Colon (tissue), 2 donors: Measurements from ENCODE around the gene SPTLC3.

Experiments used
- FAIRE-seq: peaks from 2 replicates; lab custom pipeline; 2012; peaks lifted over from hg19 to GRCh38; lab: Jason Lieb, UNC
- donor health status: control.
- donor health status: control.

The SPTLC3 gene

GRCh38 chr20:12984863-12985262 lies 23.9 kb upstream of the SPTLC3 start:
- no peak for FAIRE-seq

GRCh38 chr20:12987261-12987660 lies 21.5 kb upstream of the SPTLC3 start:
- FAIRE-seq = no peak

DNA sequence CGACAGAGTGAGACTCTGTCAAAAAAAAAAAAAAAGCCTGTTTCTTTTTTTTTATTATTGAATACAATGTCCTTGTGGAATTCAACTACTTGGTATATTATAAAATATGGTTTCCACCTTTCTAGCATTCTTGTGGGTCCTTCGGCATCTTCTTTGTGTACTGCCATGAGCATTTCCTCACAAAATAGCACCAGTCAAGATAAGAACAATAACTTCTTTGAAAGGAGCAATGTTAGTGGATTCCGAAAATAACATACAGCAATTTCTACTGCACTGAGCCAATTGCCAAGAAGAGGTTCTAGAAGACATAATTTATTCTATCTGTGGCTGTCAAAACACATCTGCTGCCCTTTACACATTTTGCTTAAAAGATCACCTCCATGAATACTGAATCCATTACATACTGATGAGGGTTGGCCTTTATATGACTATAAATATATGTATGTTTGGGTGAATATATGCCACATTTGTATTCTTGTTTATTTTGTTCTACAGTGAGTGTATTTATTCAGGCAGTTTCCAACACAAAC lies 19.1 kb upstream of the SPTLC3 start:
- FAIRE-seq = no peak

DNA sequence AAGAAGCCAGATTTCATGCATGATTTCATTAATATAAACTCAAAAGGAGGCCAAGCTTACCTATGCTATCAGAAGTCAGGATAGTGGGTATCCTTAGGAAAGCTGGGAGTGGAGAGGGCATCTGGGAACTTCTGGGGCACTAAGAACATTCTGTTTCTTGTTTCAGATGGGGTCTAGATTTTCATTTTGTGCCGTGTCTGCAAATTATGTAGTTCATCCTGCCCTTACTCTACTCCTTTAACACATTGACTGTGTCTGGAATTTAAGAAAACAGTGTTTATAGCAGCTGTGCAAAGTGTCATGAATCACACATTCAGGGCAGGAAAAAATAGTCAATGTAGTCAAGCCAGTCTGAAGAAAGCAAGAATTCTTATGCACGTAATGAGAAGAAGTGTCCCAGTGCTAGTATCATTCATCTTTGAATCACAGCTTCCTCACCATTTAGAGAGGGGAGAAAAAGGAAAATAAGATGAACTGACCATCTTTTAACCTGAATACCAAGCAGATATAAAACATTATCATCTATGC lies 11.6 kb upstream of the SPTLC3 start:
- no peak for FAIRE-seq

GRCh38 chr20:12998046-12998445 lies 10.7 kb upstream of the SPTLC3 start:
- FAIRE-seq = no peak

GRCh38 chr20:12999201-12999600 lies 9.6 kb upstream of the SPTLC3 start:
- FAIRE-seq = no peak

GRCh38 chr20:13002251-13002650 lies 6.5 kb upstream of the SPTLC3 start:
- no peak for FAIRE-seq

DNA sequence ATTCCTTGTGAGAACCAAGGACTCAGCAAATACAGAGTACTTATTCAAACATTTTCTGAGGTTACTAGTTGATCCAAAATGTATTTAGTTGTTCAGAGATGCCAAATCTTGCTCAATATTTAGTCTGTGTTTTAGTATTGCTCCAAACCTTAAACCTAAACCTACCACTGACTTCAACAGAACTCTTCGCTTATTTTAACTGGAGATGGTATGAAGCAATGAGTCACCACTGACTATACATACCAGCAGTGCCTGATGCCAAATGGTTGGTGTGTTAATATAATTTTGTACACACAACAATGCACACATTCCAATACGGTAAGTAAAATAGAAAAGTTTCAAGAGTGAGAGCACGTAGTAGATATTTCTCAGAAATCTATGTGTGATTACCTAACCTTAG lies 1.9 kb upstream of the SPTLC3 start:
- FAIRE-seq = no peak

DNA sequence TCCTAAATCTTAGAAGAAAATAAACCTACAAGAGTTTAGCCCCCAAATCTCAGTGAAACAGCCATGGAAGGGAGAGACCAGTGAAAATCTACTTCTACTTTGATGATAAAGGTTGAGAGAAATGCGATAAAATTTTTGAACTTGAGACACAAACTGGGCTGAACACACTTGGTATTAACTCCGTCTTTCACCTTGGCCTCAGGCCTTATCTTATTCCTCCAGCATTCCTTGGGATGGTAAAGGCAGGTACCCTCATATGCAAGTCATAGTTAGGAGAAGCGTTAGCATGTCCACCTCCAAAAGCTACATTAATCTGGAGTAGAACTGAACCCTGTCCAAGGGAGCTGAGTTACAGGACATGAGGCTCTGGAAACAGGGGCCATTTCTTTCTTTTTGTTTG lies 1.2 kb upstream of the SPTLC3 start:
- no peak for FAIRE-seq

- FAIRE-seq = peak; percentile 24
Observed at GRCh38 chr20:13009682-13010406, 1.1 kb downstream of the SPTLC3 start.

DNA sequence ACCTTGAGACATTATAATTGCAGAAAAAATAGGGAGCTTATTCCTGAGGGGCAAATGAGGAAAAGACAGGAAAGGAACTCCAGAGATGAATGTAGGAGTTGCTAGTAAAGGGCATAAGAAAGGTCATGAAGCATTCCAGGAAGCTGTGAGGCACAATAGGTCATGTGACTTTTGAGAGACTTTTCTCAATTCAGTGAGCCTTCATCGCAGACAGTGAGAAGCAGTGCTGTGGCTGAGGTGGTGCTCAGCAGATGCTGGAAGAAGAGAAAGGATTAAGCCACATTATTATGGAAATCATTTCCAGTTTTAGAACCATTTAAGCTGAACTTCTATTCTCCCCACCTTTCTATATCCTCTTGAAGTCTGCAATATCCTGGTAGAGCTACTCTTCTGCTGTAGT lies 4.1 kb downstream of the SPTLC3 start:
- FAIRE-seq = no peak

- no peak for FAIRE-seq
Observed at GRCh38 chr20:13013411-13013810, 4.6 kb downstream of the SPTLC3 start.

DNA sequence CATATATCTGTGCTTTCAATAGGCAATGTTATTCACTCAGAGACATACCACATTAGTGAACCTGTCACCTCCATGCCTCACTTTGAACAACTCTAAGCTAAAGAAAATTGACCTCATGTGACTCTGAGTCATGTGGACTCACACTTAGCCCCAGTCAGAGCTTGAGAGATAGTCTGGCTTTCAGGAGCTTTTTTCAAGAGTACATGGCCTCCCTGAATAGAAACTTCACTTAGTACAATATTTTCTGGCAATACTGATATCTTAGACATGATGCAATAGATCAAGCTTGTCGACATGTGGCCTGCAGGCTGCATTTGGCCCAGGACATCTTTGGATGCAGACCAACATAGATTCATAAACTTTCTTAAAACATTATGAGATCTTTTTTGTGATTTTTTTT lies 8.5 kb downstream of the SPTLC3 start:
- FAIRE-seq = no peak

GRCh38 chr20:13017883-13018535 lies 9.2 kb downstream of the SPTLC3 start:
- no peak for FAIRE-seq

DNA sequence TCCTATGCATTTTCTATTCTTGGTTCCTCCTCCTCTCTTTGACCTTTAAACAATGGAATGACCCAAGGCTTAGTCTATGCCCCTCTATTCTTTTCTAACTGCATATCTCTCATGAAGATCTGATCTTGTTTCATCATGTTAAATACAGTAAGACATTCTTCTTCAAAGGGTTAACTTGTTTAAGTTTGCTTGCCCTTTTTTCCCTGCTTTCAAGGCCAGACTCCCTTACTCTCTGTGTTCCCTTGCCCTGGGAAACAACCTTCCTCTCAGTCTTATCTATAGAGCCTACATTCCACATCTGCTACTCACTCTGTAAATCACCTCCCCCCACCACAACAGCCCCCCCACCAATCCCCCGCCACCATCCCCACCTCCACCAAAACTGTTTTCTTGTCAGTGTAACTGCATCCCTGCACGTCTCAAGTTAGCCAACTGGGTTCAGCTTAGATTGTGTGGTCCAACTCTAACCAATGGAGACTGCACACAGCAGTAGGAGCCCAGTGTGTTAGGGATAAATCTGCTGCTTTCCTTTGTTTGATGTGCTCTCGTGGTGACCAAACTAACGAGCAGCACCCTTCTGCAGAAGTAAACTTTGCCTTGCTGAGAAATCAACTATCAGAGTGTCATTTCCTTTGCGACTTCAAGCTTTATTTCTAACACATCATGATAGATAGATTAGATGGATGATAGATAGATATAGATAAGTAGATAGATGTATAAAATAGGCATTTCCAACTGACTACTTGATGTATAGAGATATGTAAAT lies 12.6 kb downstream of the SPTLC3 start:
- no peak for FAIRE-seq

DNA sequence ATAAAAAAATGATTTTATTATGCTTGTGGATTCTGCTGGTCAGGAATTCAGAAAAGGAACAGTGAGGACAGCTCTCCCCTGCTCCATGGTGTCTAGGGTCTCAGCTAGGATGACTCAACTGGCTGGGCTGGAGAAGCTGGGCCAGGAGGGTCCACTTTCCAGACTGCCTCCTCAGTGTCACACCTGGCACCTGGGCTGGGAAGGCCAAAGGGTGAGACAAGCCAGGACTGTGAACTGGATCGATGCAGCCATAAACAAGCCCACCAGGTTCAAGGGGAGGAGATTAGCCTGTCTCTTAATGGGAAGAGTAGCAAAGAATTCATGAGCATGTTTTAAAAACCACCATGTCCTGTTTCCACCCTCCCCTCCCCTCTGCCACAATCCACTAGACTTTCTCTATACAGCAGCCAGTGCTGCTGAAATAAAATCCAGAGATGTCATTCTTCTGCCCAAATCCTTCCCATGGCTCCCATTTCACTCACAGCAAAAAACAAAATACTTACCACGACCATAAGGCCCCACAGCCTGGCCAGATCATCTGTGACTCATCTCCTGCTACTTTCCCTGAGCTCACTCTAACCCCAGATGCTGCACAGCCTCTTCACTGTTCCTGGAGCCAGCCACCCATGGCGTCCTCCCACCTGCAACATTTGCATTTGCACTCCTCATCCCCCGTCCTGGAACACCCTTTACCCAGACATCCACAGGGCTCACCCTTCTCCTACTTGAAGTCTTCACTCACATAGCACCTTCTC lies 13.8 kb downstream of the SPTLC3 start:
- no peak for FAIRE-seq

GRCh38 chr20:13024596-13024995 lies 15.8 kb downstream of the SPTLC3 start:
- no peak for FAIRE-seq

GRCh38 chr20:13025181-13025580 lies 16.4 kb downstream of the SPTLC3 start:
- no peak for FAIRE-seq

DNA sequence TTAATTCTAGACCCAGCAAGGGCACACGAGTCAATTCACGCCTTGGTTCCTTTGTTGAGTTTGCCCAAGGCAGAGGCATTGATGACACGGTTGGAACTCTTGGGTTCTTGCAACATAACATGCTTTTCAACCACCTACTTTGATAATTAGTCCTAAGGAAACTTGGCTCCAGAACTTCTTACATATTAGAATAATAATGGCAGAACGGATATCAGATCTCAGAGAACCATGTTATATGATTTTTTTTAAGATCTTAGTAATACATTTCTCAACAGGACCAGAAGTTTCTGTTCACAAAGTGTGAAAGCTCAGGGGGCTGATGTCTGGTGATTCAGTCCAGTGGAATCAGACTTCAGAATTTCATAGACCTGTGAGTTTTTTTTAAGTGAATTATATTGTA lies 19.2 kb downstream of the SPTLC3 start:
- FAIRE-seq = no peak

GRCh38 chr20:13028673-13029072 lies 19.9 kb downstream of the SPTLC3 start:
- no peak for FAIRE-seq

DNA sequence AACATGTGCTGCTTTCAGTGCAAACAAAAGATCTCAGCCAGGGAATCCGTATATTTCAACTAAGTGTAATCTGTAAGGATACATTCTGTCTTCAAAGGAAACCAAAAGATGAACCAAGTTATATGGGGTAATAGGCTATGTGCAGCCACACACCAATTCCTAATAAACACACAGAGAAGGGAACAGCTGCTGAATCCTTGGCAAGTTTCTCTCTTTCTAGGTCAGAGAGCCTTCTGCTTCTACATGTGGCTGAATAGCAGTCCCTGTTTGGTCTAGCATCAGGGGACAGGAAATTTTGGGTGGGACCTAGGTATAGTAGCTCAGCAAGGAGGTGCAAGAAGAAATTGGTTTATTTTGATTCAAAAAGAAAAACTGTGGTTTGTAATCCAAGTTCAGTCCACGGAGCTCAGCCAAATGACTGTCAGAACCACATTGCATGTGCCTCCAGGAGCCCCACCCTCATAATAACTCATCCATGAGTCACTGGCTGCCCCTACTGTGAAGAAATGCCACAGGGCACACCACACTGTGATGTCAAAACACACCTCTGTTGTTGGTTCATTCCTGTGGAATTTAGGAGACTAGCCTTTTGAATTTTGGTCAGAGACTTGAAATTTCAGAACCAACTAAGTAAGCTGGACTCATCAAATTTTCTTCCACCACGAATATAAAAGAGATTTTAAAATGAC lies 21.1 kb downstream of the SPTLC3 start:
- FAIRE-seq = no peak
